GM19193 (cell line): ENCODE data around the gene WDR20.

Experiments used
- POLR2A ChIP-seq: IDR thresholded peaks from 4 replicates; pipeline ENCODE4 v1.6.1; 2011; ENCODE audit not compliant: insufficient read depth, insufficient read length; ENCODE audit errors: extremely low read depth

The WDR20 gene

DNA sequence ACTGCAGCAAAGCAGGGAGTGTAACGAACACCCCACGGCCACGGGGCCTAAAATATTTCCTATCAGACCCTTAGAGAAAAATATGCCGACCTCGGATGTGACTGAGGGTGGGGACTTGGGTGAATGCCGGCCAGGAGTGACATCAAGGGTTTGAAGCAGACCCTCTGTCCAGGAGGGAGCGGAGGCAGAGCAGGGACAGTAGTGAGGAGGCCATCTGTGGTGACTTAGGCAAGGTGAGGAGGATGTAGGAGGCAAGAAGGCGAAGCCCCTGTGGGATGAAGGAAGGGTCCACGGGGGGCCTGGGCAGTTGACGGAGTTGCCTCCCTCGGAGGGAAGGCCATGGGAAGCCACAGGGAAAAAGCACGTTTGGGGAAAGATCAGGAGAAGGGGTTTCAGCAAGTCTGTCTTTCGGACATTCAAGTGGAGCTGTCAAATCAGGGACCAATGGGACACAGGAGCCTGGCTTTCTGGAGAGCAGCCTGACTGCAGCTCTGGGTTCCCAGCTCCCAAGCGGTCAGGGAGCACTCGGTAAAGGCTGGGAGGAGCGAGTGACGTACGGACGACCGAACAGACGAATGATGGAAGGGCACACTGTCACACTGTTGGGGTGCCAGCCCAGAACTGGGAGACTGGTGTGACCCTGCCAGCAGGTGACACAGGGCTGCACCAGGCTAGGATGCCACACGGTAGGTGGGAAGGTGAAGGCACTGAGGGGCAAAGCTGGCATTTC lies 90.9 kb downstream of the WDR20 start:
- no peak for TF ChIP-seq POLR2A

DNA sequence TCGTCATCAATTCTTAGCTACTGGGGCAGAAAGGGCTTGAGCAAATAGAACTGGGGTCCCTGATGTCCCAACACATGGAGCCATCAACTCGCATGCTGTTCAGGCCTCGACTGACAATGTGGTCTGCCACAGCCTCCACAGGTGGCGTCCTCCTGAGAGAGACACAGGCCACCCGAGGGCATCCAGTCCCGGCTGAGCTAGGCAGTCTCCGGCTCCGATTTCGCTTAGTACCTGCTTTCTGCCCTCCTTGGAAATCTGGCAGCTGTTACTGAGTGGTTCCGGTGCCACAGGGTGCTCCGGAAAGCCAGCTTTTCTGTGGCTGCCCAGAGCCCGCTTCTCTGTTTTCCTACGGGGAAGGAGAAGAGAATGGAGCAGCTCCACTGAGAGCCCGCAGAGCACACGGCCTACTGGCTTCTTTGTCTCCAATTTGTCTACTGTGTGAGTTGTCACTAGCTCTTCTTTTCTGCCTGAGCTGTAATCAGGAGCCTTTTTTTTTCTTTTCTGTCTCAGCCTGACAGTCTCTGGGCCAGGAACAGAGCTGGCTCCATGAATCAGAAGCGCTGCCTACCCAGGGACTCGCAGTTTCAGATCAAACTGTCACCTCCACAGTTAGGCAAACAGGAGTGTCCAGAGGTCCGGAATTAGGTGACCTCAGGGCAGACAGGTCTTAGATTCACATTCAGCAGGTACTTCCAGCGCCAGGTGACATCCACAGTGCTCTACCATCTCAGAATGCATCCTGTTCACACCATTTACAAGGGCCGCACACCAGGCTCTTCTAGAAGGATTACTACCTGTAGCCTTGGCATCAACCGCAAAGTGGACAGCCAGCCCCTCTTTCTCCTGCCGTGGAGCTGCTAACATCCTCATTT lies 92.0 kb downstream of the WDR20 start:
- no peak for TF ChIP-seq POLR2A

DNA sequence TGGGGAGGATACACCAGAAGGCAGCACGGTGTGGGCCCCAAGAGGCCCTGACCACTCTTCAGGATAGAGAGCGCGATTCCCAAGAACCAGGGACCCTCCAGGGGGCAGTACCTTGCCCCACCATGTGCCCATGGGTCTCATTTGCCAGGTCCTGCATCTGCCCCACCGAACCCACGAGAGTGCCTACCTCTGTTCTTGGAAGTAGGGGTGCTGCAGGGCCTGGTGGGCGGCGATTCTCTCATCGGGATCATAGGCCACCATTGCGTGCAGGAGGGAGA lies 92.6 kb downstream of the WDR20 start:
- TF ChIP-seq POLR2A, result no peak

DNA sequence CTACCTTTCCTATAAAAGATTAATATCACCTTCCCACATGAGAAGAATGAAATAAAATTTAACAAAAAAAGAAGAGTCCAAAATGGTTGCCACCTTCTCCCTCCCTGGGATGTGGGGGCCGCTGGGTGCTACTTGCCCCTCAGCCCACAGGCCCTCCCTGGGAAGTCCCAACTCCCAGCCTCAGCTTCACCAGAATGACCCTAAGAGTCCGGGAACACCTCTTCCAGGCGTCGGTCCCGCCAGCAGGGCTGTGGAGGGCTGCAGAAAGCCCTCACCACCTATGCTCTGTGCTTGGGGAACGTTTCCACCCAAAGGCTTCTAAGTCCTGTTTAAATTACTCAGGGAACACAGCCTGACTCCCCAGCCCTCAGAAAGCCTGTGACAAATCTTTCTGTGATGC lies 93.4 kb downstream of the WDR20 start:
- TF ChIP-seq POLR2A, result no peak

DNA sequence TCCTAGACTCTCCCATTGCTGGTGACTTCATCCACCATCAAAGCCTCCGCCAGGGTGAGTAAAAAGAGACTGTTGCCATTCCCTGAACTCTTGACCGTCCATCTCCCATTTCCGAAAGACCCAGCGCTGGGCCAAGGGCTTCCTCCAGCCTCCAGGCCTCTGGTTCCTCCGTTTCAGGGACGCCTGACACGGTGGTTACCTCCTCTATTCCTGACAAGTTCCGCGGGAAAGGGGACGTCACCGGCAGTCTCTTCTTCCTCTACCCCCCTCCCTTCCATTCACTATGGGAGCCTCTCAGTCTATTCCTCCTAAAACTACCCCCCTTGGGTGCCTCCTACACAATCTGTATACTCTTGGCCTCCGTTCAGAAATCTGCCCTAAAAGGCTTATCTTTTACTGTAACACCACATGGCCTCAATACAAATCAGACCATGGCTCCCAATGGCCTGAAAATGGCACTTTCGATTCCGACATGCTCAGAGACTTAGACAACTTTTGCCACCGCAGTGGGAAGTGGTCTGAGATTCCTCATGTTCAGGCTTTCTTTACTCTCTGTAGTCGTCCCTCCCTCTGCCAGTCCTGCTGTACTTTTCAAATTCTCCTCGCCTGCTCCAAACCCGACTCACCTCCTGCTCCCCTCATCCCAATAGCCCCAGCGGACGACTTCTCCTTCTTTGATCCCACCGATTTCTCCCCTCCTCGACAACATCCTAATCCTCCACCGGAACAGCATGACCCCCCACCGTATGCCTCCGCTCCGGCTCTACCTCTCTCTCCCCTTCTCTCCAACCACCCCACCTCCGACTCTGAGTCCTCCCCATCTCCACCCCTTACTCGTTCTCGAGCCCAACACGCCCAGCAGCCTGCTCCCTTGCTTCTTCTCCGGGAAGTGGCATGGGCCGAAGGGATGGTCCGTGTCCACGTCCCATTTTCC lies 94.9 kb downstream of the WDR20 start:
- no peak for TF ChIP-seq POLR2A

DNA sequence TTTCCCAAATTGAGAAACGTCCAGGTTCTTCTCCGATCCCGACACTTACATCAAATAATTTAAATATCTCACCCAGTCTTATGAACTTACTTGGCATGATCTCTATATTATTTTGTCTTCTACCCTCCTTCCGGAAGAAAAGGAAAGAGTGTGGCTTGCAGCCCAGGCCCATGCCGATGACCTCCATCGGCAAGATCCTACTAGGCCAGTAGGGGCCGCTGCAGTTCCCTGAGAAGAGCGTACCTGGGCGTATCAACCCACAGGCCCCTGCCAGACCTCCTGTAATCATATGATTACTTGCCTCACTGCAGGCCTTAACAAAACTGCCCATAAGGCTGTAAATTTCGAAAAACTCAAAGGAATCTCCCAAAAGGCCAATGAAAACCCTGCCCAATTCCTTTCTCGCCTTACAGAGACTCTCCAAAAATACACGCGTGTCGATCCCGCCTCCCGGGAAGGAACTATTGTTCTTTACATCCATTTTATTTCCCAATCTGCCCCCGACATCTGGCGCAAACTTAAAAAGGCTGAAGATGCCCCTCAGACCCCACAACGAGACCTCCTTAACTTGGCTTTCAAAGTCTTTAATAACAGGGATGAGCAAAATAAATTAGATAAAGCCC lies 95.7 kb downstream of the WDR20 start:
- no peak for TF ChIP-seq POLR2A

DNA sequence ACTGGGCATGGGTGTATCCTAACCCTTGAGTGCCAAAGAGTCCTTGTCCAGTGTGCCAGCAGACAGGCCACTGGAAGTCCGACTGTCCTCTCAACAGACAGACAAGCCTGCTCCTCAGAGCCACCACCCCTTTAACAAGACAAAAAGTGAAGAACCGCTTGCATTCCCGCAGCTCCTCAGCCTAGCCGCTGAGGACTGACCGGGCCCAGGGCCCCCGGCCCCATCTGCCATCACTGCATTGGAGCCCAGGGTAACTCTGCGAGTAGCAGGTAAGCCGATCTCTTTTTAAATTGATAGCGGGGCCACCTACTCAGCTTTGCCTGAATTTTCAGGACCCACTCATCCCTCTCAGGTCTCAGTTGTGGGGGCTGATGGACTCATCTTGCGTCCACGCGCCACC lies 96.3 kb downstream of the WDR20 start:
- no peak for TF ChIP-seq POLR2A

DNA sequence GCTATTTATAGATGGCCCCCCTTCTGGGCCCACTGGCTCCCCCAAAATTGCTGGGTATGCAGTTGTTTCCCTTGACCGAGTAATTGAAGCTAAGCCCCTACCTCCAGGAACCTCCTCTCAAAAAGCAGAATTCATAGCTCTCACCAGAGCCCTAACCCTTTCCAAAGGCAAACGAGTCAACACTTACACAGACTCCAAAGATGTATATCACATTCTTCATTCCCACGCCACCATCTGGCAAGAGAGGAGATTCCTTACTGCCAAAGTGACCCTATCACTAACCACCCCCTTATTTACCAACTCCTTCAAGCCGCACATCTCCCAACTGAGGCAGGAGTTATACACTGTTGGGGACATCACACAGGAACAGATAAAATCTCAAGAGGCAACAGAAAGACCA lies 98.4 kb downstream of the WDR20 start:
- no peak for TF ChIP-seq POLR2A

DNA sequence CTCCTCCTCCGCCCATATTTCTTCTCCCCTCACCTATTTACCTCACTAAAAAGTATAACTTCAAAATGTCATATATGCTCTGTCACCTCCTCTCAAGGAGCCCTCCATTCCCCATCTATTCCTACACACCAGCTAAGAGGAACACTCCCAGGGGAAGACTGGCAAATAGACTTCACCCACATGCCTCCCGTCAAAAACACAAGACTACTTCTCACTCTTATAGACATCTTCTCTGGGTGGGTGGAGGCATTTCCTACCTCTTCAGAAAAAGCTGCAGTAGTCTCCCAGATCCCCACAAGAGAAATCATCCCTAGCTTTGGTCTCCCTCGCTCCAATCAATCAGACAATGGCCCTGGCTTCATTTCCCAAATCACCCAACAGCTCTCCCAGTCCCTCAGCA lies 99.1 kb downstream of the WDR20 start:
- TF ChIP-seq POLR2A, result no peak

DNA sequence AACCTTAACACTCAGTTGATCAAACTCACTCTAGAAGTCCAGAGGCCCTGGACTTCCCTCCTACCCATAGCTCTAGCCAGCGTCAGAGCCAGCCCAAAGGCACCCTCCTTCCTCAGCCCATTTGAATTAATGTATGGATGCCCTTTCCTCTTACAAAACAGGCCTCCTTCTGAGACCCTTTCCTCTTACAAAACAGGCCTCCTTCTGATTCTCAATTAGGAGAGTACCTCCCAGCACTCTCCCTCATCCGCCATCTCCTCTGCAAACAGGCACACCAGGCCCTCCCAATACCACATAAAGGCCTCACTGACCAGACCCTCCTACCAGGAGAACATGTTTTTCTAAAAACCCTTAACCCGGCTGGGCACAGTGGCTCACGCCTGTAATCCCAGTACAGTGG lies 99.5 kb downstream of the WDR20 start:
- no peak for TF ChIP-seq POLR2A

DNA sequence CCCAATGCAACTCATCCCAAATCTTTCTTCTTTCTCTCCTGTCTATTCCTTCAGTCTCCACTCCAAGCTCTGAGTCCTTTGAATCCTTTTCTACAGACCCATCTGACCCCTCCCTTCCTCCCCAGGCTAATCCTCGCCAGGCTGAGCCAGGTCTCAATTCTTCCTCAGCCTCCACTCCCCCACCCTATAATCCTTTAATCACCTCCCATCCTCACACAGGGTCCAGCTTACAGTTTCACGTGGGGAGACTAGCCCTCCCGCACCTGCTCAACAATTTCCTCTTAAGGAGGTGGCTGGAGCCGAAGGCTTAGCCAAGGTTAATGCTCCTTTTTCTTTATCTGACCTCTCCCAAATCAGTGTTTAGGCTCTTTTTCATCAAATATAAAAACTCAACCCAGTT lies 101.5 kb downstream of the WDR20 start:
- TF ChIP-seq POLR2A, result no peak

DNA sequence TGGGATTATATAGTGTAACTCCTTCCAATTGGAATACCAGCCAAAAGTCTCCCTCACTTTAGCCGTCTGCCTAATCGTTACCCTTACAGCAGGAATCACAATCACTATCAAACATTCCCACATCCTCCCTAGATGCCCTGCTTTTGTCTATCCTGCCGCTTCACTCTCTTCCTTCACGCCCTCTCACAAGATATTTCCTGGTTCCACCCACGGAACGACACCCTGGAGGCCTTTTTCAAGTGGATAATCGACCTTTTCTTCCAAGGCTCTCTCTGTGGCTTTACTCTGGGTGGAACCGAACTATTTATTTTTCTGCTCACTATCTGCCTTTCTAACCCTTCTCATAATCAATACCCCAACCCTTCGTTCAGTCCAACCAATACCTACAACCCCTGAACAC lies 106.4 kb downstream of the WDR20 start:
- no peak for TF ChIP-seq POLR2A

DNA sequence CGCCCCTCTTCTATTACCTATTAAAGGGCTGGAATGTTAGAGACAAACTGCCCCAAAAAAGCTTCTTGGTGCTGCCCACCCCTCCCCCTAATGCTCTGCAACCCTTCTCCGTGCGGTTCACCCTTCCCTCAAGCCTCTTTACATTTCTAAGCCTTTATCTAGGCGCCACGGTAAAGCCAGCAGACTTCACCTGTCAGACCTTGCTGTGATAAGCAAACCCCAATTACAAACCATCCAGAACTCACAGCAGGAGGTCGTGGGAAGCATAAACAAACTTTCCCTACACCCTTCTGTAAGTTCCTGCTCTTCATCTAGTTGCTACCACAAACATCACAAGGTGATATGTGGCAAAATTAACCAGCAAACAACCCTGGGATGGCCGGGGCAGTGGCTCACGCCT lies 108.4 kb downstream of the WDR20 start:
- TF ChIP-seq POLR2A, result no peak

DNA sequence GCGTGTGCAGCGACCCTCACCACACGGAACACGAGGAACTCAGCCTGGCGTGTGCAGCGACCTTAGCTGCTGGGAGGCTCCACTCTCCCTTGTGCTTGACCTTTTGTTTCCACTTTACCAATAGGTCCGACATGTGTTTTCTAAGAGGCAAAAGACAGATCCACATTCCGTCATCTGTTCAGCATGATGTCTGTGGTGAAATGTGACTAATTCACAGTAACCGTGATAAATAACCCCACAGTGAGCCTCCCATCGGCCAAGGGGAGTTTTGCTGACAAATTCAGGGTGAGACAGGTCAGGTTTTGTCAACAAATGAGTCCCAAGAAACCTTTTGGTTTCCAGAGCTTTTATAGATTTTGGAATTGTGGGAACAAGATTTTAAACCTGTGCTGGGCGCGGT lies 109.3 kb downstream of the WDR20 start:
- no peak for TF ChIP-seq POLR2A

DNA sequence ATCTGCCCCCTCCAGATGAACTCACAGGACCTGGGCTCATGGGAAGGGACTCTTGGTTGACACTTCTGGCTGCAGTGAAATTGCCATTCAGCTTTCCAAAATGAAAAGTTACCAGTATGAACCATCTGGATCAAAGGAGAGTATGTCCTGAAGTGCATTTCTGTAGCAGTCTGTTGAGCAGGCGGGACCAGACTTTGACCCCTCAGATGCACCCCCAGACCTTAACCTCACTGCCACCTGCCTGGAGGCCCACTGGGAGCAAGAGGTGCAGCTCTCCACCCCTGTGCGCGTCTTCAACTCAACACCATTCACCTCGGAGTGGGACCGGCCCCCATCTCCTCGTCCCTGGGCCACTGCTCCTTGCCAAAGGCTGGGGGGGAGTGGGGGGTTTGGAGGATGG lies 110.3 kb downstream of the WDR20 start:
- no peak for TF ChIP-seq POLR2A
